DMS153 (cell line): ENCODE data around the gene ZNF670.
"Not testable (repeated sequence)": the region's sequence is repeated elsewhere in the genome, so short reads cannot be mapped to it uniquely, and the experiment has no call there.

ENCODE experiments used
- DNase-seq: peaks from one replicate; lab custom pipeline; 2025; lab: John Stamatoyannopoulos, UW

Gene ZNF670

DNA sequence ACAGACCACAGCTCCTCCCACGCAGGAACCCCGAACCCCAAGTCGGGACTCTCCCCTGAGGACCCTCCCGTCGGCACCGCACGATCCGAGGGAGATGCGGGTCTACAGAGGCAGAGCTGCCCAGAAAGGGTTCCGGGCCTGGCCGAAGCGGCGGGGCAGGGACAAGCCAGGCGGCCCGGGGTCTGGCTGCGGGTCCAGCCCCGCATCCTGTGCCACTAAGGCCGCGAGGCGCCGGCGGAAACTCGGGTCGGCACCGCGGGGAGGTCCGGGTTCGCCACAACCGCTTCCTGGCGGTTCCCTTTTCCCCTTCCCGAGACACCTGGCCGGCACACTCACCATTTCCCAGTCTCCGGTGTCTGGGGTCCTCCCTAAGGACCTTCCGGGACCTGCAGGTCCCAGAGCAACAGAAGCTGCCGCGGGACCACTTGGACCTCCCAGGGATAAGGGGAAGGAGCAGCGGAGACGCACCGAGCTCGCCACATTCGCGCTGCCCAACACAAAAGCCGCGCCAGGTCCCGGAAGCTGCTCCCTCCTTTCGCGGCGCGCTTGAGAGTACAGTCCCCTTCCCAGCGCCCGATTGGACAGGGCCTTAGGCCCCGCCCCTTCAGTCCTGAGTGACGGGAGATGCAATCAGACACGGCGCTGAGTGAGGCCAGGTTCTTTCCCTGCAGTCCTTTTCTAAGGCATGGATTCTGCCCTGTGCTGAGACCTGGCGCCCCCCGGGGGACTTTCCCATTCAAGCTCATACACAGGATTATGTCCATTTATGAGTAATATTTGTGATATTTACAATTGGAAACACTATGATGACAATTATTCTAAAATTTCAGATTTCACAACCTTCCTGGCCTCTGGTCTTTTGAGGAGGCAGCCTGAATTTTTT is at the start of gene ZNF670:
Gene ZNF670, minus strand, starts transcription at position 554 of the 883 bp plus-strand sequence. Its CDS starts 215 bp downstream, at position 339.
- DNase-seq, result peak; percentile 94

DNA sequence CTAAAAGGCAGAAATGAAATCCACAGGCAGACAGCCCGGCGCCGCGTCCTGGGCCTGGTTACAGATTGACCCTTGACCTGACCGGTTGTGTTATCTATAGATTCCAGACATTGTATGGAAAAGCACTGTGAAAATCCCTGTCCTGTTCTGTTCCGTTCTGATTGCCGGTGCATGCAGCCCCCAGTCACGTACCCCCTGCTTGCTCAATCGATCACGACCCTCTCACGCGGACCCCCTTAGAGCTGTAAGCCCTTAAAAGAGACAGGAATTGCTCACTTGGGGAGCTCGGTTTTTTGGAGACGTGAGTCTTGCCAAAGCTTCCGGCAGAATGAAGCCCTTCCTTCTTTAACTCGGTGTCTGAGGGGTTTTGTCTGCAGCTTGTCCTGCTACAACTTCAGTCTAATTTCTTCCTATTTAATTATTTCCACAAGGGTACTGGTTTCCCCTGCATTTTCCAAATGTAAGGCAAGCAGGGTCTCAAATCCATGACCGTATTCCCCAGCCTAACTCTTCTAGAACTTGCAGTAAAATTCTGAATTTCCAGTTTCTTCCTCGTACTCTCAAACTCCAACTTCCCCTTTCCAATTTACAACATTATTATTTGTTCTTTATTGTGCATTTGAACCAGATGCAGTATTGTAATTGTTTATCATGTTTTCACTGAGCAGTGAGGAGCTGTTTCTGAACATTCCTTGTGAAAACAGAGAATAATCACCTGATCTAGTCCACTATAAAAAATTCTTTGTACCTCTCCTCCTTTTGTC is 49.1 kb upstream of the ZNF670 start:
- DNase-seq, result not testable (repeated sequence)

DNA sequence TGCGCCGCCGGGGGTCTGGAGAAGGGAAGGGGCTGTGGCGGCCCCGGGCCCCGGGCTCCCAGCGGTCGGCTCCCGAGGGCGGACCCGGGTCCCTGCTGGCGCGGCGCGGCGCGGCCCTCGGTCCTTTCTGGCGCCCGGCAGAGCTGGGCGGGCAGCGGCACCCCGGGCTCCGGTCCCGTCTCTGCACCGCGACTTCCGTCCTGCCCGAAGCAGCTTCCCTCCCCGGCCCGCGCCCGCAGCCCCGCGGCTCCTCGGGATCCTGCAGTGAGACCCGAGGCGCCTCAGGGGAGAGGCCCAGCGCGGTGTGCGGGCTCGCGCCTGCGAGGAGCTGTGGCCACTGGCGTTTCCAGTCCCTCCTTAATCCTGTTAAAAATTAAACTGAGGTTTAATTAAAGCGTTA is 48.0 kb upstream of the ZNF670 start:
- not testable (repeated sequence) for DNase-seq

DNA sequence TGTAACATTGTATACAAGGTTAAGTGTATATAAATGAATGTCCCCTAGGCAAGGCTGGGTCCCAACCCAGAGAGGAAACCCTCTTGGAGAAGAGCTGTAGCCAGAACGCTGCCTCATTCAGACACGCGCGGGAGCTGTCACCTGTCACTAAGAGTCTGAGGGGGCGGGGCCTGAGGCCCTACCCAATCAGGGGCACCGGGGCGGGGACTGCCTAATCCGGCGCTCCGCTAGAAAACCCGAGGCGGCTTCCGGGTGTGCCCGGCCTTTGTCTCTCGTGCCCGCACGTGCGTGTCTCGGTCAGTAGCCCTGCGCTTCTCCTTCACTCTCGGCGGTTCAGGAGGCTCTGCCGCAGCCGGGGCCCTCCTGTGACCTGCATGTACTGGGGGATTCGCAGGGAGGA is 47.6 kb upstream of the ZNF670 start:
- not testable (repeated sequence) for DNase-seq

DNA sequence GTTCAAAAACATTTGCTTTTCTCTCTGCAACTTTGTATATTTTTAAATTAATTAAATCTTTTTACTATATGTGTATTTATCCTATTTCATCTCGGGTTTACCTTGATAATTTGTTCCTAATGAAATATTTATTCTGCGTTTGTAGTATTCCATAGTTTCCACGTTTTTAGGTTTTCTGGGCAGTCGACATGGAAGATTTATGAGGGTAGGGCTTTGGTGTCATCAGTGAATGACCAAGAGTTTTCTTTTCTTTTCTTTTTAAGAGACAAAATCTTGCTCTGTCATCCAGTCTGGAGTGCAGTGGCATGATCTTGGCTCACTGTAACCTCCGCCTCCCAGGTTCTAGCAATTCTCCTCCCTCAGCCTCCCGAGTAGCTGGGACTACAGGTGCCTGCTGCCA is 42.8 kb upstream of the ZNF670 start:
- DNase-seq, result no peak

DNA sequence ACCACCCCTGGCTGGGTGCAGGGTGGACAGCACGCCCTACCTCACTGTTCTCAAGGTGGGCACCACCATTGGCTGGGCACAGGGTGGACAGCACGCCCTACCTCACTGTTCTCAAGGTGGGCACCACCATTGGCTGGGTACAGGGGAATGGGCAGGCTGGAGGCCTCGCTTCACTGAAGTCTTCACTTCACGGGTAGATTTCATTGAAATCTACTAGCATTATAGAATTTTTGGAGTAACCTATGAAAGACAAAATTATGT is 41.7 kb upstream of the ZNF670 start:
- not testable (repeated sequence) for DNase-seq

DNA sequence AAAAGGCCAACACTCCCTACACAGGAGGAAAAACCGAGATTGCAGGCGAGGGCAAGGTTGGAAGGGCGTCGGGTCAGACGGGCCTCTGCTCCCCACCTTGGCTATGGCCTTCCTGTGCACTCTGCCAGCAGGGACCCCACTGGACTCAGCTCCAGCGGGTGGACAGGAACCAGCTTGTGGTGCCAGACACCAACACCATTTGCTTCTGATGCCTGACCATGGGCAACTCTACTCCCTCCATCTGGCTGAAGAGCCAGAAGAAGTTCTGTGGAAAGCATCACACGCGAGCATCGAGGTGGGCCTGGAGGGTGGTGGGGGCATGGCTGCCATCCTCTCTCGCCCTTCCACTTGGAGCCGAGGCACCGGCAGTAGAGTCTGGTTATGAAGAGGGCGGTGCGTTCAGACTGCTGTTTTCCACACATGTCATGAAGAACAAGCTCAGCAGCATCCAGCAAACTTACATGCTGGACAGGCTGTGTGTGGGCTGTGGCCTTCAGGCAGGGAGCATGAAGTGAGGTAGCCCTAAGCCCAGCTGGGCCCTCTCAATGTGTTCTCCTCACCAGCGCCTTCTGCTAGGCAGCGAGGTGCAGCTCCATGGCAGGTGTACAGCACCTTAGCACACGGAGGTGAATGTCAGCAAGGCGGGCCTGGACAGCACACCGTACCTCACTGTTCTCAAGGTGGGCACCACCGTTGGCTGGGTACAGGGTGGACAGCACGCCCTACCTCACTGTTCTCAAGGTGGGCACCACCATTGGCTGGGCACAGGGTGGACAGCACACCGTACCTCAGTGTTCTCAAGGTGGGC is 41.2 kb upstream of the ZNF670 start:
- no peak for DNase-seq

DNA sequence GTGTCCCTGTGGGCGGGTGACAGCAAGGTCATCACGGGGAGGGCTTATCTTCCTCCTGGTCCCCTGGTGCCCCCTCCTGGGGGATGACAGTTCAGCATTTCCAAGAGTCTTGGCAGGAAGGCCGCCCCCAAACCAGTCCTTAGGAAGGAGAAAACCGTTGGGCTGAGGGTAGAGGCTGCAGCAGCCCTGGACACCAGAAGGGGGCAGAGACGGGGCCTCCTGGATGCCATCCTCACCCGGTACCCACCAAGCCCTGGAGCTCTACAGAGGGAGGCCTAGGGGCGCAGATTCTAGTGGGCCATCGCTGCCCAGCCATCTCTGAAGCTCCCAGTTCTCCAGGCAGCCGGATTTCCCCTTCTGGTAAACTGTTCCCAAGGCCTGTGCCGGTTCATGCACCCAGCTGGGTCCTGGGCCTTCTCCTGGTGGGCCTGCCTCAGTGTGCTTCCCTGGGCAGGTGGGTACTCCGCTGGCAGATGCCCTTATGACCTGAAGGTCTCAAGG is 40.4 kb upstream of the ZNF670 start:
- DNase-seq, result peak; percentile 25

DNA sequence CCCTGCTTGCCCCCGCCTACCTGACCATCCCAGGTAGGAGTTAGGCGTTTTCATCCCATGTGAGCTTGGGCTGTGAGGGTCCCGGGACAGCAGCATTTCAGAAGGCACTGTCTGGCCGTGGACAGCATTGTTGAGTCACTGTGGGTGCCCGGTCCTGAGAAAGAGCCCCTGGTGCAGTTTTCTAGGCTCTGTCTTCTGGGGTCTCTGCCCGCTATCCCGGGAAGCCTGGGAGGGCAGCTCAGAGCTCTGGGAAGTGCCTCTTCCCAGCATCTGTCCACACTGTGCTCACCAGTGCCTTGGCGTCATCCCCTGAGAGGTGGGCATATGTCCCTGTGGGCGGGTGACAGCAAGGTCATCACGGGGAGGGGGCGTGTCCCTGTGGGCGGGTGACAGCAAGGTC is 36.9 kb upstream of the ZNF670 start:
- no peak for DNase-seq

DNA sequence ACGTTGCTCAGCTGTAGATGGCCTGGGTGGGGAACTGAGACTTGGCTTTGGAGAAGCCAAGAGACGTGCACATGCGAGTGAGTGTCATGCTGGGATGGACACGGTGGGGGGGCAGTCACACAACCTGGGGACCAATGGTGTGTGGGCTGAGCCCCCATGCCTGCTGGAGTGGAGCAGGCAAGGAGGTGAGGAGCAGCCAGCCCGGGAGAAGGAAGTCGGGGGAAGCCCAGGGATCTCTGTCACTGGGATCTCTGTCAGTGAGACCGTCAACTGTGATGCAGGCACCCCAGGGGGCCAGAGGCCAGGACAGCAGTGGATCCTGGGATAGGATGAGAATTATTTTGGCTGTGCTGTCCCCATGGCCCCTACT is 36.5 kb upstream of the ZNF670 start:
- DNase-seq, result no peak

DNA sequence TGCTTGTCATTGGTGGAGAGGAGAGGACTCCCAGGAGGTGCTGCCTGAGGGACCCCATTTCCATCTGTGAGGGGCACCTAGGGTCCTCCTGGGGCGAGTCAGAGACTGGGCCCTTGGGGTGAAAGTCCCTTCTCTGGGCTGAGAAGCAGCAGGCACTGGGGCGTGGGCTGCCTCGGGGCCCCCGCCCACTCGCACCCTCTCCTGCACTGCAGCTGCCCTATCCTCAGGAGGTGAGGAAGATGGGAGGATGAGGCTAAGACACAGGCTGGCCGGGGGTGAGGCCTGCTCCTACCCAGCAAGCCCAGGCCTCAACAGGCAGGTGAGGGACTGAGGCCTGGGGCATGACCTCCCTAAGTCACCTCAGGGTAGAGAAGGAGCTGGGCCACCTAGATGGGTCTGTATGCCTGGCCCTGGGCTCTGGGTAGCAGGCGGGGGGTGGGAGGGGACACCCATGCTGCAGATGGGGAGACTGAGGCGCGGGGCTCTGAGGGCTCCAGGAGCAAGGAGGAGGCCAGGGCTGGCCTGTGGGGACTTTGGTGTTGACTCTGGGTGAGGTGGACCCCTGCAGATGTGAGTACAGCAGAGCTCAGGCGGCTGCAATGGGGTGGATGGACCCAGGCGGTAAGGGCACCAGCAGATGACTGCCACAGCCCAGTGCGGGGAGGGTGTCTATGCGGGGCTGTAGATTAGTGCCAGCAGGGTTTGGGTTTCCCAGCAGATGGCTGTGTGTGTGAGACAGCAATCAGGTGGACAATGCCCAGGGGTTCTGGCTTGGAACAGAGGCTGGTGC is 35.9 kb upstream of the ZNF670 start:
- no peak for DNase-seq

DNA sequence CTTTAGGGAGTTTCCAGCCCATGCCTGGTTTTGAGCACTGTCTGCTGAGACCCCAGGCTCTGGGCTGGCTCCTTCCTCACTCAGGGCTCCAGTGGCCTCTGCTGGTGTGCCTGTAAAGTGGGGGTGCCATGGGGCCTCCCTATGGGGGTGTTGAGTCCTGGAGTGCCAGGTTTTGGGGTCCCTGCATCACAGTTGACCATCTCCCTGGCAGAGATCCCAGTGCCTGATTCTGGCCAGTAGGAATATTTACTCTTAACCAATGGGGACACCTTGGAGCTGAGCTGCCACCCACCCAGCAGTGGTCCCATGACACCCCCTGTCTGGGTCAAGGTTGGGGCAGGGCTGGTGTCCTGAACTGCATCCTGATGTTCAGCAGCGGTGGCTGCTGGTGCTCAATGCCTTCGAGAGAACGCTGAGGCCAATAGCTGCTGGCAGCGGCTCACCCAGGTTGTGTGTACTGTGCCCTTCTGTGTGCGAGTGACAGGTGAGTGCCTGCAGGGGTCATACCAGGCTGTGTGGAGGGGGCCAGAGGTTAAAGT is 35.2 kb upstream of the ZNF670 start:
- no peak for DNase-seq

DNA sequence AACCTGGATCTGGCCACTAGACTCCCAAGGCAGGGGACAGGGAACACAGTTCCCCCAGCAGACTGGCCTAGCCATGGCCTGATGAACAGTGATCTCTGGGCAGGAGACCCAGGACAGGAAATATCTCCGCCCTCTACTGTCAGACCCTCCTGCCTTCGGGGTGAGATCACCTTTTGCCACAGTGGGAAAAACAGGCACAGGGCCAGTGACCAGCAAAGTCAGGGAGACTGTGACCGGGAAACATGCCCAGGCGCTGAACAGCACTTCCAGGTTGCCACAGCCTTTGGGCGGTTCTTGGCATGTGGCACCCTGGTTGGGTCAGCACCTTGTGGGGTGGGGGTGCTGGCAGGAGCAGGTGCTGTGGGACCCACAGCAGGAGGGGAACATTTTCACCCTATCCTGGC is 34.5 kb upstream of the ZNF670 start:
- no peak for DNase-seq

DNA sequence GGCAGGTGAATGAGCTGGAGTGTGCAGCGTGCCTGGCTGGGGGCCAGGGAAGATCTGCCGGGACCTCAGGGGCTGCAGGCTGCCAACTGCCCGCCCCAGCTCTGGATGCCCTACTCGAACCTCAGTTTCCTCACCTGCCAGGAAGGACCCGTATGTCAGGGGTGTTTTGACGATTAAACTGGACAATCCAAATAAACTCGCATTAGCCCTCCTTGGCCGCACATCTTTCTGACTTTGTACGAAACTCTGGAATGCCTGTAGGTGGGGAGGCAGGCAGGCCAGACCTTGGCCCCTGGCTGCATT is 33.8 kb upstream of the ZNF670 start:
- no peak for DNase-seq

DNA sequence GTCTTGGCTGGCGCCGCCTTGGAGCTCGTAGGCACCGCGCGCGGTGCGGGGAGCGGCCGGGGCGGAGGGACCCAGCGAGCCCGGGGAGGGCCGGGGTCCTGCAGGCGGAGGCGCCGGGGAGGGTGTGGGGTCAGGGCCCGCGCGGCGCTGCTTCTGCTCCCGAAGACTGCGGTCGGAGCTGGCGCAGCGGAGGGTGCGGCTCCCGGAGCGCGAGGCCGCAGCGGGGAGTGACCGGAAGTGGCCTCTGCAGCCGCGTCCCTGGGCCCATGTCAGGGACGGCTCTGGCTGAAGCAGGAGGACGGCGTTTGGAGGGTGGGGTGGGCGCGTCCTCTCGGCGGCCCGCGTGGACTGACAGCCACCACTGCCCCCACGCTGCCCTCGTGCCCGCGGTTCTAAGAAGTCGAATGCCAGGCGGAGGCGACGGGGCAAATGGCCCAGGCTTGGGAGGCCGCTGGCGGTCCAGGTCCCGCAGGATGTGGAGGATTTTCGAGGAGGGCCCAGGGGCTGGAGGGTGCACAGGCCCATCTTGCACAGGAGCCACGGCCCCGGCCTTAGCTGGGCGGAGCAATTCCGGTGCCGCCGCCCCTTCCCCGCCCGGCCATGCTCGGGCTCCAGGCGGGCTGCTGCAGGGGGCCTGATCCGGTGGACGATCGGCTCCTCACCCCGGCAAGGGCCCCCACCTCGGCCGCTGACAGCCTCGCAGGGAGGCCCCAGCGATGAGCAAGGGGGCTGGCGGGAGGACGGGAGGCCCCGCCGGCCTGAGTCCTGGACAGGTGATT is 33.3 kb upstream of the ZNF670 start:
- DNase-seq, result no peak

DNA sequence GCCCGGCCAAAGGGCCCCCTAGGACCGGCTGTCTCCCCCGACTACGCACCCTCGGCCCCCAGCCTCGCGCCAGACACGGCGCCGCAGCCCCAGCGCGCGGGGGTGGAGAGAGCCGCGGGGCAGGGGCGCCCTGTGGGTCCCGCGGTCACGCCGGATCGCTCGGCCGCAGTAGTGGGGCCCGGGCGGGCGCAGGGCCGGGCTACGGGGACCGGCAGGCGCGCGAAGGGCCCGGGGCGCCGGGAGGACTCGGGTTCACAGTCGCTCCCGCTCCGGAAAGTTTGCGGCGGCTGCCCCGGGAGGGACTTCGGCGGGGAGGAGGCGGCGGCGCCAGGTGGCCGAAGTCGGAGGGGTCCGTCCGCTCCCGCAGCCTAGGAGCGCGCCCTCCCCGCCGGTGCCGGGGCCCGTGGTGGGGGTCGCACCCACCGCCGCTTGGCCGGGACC is 32.7 kb upstream of the ZNF670 start:
- DNase-seq, result no peak

DNA sequence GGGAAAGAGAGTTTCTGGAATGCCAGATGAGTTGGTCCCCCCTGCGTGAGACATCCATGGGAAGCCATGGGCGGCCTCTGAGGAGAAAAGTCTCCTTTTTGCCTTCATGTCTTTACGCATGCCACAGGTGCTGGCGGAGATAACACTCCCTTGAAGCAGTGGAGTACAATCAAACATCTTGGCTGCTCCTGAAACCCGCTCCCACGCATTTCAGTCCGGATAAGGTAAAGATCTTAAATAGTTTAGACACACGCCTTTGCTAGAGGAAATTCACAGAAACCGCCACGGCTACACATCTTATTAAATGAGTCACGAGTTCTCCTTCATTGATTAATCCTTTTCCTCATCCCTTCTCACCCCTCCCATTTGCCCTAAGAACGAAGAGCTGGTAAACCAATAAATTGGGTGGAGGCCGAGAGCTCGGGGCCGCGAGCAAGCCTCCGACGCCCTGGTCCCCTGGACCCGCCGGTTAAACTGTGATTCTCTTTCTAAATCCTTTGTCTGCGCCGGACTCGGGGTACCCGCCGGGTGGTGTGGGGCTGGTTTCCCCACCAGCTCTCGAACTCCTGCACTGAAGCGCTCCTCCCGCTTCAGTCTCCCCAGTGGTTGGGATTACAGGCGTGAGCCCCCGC is 32.1 kb upstream of the ZNF670 start:
- no peak for DNase-seq

DNA sequence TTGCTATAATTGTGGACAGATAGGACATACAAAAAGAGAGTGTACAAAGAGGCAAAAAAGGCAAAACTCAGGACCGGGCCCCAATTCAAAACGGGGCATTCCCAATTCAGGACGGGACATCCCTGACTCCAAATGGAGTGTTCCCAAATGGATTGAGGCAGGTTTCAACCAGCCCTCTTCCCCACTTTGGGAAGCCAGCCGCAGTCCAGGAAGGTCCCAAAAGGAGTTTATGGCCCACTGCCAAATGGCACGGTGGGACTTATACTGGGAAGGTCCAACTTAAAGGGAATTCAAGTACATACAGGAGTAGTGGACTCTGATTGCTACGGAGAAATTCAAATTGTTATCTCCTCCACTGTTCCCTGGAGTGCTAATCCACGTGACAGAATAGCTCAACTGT is 29.1 kb upstream of the ZNF670 start:
- DNase-seq, result no peak

DNA sequence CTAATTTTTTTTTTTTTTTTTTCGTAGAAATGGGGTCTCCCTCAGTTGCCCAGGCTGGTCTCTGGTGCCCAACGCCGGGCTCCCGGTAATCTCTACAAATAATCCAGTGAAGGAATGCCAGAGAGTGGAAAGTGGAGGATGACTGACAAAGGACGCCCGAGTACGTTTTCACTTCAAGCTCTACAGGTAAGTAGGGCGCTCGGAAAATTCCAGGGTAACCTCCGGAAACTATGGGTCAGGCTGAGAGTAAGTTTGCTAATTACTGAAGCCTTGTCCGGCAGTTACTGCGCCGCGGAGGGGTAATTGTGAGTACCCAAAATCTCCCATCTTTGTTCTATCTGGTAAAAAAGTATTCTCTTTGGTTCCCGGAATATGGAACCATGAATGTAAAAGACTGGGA is 27.4 kb upstream of the ZNF670 start:
- DNase-seq, result no peak

DNA sequence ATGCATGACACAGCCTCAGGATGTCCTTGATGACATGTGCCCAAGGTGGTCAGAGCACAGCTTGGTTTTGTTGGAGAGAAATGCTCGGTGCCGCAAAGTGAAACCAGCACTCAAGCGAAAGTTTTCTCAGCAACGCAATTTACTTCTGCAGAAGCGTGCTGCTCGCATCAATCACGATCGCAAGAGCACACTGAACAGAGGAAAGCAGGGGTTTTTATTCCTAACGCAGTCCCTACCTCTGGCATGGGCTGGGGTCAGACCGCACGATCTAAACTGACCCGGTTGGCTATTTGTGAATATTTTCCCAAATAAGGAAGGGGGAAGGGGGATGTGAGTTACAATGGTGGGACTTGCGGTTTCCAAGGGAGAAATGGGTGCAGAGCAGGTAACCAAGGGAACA is 26.4 kb upstream of the ZNF670 start:
- DNase-seq, result no peak
